Body of pancreas (tissue), 4 donors: Measurements from ENCODE around the gene PLXNB2. TPM values are rescaled to one million over a fixed set of nuclear protein-coding genes. Genes with fewer than 3 reads are reported as not detected.

Source experiments
- ATAC-seq: fragments of 150-250 bp; one replicate; pipeline ENCODE4 v1.9.1; 2016
- DNase-seq, 4 donors: peaks; one replicate each; pipeline ENCODE4 v3.0.0-alpha.2; 2019
- H3K27ac ChIP-seq, 4 donors: fragments of 200-600 bp; sonication (generic); 1 replicate in 3 of 4; 2 replicates in 1 of 4; pipeline versions ENCODE4 v1.5.1 to v1.6.1; 2016 to 2019; ENCODE audit warnings: mild to moderate bottlenecking in 1 of 4, mixed read lengths in 1 of 4, moderate library complexity in 1 of 4
- H3K27me3 ChIP-seq, 2 donors: fragments of 200-600 bp; sonication (generic); one replicate each; pipeline ENCODE4 v1.6.0; 2016; ENCODE audit warnings: mild to moderate bottlenecking in 1 of 2
- H3K36me3 ChIP-seq, 2 donors: fragments of 200-600 bp; sonication (generic); replicated peaks in 1 of 2; 2 replicates each; pipeline ENCODE4 v1.5.1; 2016; ENCODE audit warnings: low read depth in 2 of 2; ENCODE audit not compliant: insufficient read depth in 1 of 2
- H3K4me1 ChIP-seq: fragments of 200-600 bp; sonication (generic); one replicate; pipeline ENCODE4 v1.6.0; 2016
- H3K4me3 ChIP-seq, 2 donors: fragments of 200-600 bp; sonication (generic); 1 replicate in 1 of 2; 2 replicates in 1 of 2; pipeline ENCODE4 v1.5.1; 2016 to 2019
- H3K9me3 ChIP-seq, 3 donors: fragments of 200-600 bp; sonication (generic); 1 replicate in 2 of 3; 2 replicates in 1 of 3; pipeline ENCODE4 v1.5.1; 2016
- POLR2A ChIP-seq, 3 donors: fragments of 450-650 bp; IDR thresholded peaks; one replicate each; pipeline ENCODE4 v1.6.1; 2016; ENCODE audit warnings: antibody characterized with exemption in 3 of 3, mild to moderate bottlenecking in 2 of 3
- WGBS, 2 donors: methylation state at CpG; one replicate each; pipeline ENCODE4 v1.1.5; 2017; 5-methylcytosine and 5-hydroxymethylcytosine counted together
- intact Hi-C: fragments of 100-400 bp; cut with DNase I; formaldehyde crosslinking; loops from one replicate; pipeline ENCODE4 v1.15.1; 2023
- total RNA-seq, 2 donors: library from RNA; depleted of rRNA; stranded (reverse); fragments of >200 nt; gene quantifications; one replicate each; pipeline ENCODE4 v1.1.0, GENCODE V29; 2016
- TF ChIP-seq, protein P1 (sequence below), 7 experiments: fragments of 450-650 bp in 4 of 7; fragments of 200-600 bp in 3 of 7; sonication (generic) in 3 of 7; IDR thresholded peaks; one replicate each; pipeline ENCODE4 v1.5.1; 2016 to 2019; ENCODE audit warnings: antibody characterized with exemption in 7 of 7

PLXNB2 gene
- total RNA-seq, 2 donors from 2014 or later: 113 to 140 TPM

DNA sequence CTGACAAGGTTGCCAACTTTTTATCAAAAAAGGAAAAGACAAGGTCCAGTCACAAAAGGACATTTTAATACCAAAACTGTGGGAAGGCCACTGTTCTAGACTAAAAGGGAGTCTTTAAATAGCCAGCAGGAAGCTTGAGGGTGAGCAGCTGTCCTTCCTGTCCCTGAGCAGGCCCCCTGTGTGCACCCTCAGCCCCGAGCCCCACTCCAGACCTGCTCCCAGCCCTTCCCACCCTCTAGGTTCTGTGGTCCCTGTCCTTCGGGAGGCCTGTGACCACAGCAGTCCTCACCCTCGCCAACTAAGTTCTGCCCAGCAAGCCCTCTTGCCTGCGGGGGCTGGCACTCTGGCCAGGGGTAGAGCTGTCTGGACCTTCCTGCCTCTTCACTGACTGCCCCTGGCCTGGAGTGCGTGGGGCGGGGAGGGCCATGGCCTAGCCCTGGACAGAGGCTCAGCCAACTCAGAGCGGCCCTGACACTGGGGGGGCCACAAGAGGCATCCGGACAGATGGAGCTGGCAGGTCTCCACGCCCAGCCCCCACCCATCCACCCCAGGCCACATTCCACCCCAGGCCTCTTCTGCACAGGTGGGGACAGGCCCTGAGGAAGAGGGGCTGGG lies 1.6 kb upstream of the PLXNB2 start:
- TF ChIP-seq, protein P1, sequence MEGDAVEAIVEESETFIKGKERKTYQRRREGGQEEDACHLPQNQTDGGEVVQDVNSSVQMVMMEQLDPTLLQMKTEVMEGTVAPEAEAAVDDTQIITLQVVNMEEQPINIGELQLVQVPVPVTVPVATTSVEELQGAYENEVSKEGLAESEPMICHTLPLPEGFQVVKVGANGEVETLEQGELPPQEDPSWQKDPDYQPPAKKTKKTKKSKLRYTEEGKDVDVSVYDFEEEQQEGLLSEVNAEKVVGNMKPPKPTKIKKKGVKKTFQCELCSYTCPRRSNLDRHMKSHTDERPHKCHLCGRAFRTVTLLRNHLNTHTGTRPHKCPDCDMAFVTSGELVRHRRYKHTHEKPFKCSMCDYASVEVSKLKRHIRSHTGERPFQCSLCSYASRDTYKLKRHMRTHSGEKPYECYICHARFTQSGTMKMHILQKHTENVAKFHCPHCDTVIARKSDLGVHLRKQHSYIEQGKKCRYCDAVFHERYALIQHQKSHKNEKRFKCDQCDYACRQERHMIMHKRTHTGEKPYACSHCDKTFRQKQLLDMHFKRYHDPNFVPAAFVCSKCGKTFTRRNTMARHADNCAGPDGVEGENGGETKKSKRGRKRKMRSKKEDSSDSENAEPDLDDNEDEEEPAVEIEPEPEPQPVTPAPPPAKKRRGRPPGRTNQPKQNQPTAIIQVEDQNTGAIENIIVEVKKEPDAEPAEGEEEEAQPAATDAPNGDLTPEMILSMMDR (IDR thresholded peaks at IDR 0.05): no peak
- TF ChIP-seq POLR2A (IDR thresholded peaks at IDR 0.05): no peak
- ATAC-seq (no peak), DNase-seq (no peak)
- intact Hi-C loops: no loop called here
- H3K4me1 ChIP-seq: peaks cover 38% of the 10 kb centered on the region
- H3K27ac ChIP-seq: peak overlapping the region in 3 of 4 donors; percentile 59 to 84 (median 67)
- 74 to 90% methylated on average over 2 to 8 of the region's 9 CpGs for WGBS, 2 donors
- no peaks in the 10 kb centered on the region for H3K36me3 ChIP-seq
- H3K27me3 ChIP-seq: no peaks in the 10 kb centered on the region
- no peak overlapping the region for H3K4me3 ChIP-seq
- H3K9me3 ChIP-seq: no peaks in the 10 kb centered on the region

DNA sequence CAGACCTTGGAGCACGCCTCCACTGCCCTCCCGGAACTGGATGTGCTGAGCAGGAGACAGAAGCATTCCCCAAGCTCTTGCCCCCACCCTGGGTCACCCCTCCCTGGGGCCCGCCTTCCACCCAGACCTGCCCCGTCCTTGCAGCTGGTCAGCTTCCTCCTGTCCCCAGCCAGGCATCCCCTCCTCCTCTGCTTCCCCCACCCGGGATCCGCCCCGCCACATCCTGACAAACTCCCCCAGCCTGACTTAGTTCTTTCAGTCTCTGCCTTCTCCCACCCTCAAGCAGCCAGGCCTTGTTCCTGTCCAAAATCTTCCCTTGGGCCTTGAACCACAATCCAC lies 1.1 kb upstream of the PLXNB2 start:
- Histone ChIP-seq H3K27me3 (no peaks in the 10 kb centered on the region), H3K27ac (peak overlapping the region in 3 of 4 donors; percentile 59 to 84 (median 67)), H3K4me1 (peaks cover 43% of the 10 kb centered on the region), H3K36me3 (no peaks in the 10 kb centered on the region), H3K4me3 (no peak overlapping the region), H3K9me3 (no peaks in the 10 kb centered on the region)
- intact Hi-C loops: no loop called here
- TF ChIP-seq, protein P1 (IDR thresholded peaks at IDR 0.05): no peak
- peak in 2 of 3 donors; percentile 36 to 49 for TF ChIP-seq POLR2A (IDR thresholded peaks at IDR 0.05)
- ATAC-seq: no peak
- DNase-seq: peak; percentile 49 to 82 (median 60)
- WGBS, 2 donors: 63 to 76% methylated on average over 5 to 7 of the region's 7 CpGs

DNA sequence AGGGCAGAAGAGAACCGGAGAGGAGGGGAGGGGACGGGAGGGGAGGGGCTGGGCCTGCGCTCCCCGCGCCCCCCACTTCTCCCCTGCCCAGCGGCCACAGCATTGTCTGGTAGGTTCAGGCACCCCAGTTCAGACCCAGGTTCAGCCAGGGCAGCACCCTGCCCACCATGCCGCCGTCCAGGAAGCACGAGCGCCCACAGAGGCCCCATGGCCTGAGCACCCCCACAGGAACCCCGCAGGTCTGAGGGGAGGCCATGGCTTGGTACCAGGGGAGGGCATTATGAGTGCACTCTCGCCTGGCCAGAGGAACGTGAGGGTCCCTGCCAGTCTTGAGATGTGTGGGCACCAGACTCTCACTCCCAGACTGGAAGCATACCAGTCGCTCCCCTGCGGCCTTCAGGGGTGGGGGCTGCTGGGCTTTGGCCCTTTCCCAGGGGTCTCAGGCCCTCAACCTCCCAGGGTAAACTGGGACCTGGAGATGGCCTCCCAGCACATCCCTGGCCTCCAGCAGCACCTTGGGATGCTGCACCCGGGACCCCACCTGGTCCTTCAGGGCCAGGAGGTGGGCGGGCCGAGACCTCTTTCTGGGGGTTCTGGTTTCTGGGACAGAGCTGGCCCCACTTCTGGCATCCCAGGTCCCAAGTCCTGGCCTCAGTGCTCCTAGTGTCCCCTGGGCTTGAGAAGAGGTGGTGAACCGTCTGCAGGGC lies 597 bp upstream of the PLXNB2 start:
- H3K4me1 ChIP-seq: peaks cover 48% of the 10 kb centered on the region
- WGBS, 2 donors: 4 to 51% methylated on average over 5 to 17 of the region's 19 CpGs
- no peak for DNase-seq
- no peak for TF ChIP-seq POLR2A (IDR thresholded peaks at IDR 0.05)
- TF ChIP-seq, protein P1 (IDR thresholded peaks at IDR 0.05): no peak
- H3K27me3 ChIP-seq: no peaks in the 10 kb centered on the region
- intact Hi-C loops: no loop called here
- no peak for ATAC-seq
- H3K36me3 ChIP-seq: no peaks in the 10 kb centered on the region
- H3K4me3 ChIP-seq: no peak overlapping the region
- peak overlapping the region; percentile 58 to 84 (median 63) for H3K27ac ChIP-seq
- H3K9me3 ChIP-seq: no peaks in the 10 kb centered on the region

DNA sequence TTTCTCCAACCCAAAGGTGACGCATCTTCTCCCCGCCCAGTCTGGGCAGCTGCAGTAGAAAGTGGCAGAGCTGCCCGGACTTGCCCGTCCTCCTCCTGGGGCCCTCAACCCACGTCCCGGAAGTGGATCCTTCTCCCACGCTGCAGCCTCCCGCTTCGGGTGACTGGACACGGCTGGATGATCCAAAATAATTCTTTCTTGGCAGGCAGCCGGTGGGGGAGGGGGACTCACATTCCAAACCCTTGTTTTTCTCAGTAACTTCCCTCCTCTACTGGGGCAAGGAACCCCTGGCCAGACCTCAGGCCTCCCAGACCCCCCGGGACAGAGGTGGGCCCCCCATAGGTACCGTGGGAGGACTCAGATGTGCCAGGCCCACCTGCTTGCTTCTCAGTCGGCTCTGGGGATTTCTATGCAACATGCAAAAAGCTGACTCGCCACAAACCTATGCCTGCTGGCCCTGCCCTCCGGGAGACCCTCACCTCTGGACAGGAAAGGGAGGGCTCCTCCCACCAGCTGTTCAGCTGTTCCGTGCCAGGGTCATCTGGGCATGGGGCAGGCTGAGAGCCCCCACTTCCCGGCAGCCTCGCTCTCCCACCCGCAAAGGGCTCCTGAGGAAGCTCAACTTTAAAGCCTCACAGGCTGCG lies 1.4 kb downstream of the PLXNB2 start:
- H3K9me3 ChIP-seq: no peaks in the 10 kb centered on the region
- DNase-seq (peak; percentile 79 to 93 (median 85)), ATAC-seq (peak; percentile 62)
- H3K27me3 ChIP-seq: no peaks in the 10 kb centered on the region
- peaks cover 68% of the 10 kb centered on the region for H3K4me1 ChIP-seq
- no peaks in the 10 kb centered on the region for H3K36me3 ChIP-seq
- H3K4me3 ChIP-seq: peak overlapping the region; percentile 26 to 87
- intact Hi-C loops: no loop called here
- WGBS, 2 donors: 7 to 16% methylated on average over 4 to 21 of the region's 21 CpGs
- H3K27ac ChIP-seq: peak overlapping the region; percentile 82 to 91 (median 87)
- TF ChIP-seq, protein P1 (IDR thresholded peaks at IDR 0.05): no peak
- TF ChIP-seq POLR2A (IDR thresholded peaks at IDR 0.05): peak; percentile 14 to 72 (median 72)
